Measurements from ENCODE around the gene ACIN1.
A peak's percentile ranks its signal among the peaks of the same experiment; 100 is the strongest.
"Not testable (repeated sequence)": the region's sequence is repeated elsewhere in the genome, so short reads cannot be mapped to it uniquely, and the experiment has no call there.

ACIN1 gene

DNA sequence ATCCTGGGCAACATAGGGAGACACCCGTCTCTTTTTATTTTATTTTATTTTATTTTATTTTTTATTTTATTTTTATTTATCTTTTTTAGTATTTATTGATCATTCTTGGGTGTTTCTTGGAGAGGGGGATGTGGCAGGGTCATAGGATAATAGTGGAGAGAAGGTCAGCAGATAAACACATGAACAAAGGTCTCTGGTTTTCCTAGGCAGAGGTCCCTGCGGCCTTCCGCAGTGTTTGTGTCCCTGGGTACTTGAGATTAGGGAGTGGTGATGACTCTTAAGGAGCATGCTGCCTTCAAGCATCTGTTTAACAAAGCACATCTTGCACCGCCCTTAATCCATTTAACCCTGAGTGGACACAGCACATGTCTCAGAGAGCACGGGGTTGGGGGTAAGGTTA, 12.7 kb upstream of the ACIN1 start:
- not testable (repeated sequence) for DNase-seq

- no peak for DNase-seq
Measured at GRCh38 chr14:23106747-23107045, 11.8 kb upstream of the ACIN1 start.

GRCh38 chr14:23105348-23105824, 10.4 kb upstream of the ACIN1 start:
- DNase-seq = no peak

DNA sequence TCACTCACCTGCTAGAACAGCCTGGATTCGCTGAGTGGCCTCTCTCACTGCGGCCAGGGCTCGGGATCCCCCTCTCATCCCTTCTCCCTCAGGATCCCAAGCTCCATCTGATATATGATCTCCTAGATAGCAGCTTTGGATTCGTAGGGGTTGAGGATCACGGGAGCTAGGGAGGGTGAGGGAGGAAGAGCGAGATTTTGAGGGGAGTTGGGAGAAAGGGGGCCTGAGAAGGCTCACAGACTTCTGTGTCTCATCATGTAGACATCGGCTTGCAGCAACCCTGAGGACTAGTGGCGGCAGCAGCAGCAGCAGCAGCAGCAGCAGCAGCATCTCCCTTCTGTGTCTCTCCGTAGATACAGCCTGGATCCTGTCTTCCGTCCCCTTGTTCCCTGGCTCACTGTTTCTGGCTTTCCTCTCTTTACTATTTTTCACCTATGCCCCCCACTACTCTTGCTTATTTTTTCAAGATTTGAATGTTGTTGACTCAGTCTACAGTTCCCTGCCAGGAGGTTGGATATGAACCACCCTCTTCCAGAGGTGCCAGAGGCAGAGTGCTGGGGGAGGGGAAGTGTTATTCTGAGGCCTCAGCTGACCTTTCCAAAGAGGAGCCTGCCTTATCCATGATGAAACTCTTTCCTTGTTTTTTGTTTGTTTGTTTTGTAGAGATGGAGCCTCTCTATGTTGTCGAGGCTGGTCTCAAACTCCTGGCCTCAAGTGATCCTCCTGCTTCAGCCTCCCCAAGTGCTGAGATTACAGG, 9.8 kb upstream of the ACIN1 start, which contains the start of gene CIROP:
CIROP (minus strand) TSS at position 399 of the 757 bp plus-strand sequence; CDS start at position 330, 69 bp downstream.
- peak in 1 of 51 donors; percentile 14 for DNase-seq

GRCh38 chr14:23104070-23104590, 9.2 kb upstream of the ACIN1 start:
- DNase-seq = peak in 1 of 51 donors; percentile 1

- DNase-seq = peak in 1 of 51 donors; percentile 11
Measured at GRCh38 chr14:23103581-23103980, 8.6 kb upstream of the ACIN1 start.

DNA sequence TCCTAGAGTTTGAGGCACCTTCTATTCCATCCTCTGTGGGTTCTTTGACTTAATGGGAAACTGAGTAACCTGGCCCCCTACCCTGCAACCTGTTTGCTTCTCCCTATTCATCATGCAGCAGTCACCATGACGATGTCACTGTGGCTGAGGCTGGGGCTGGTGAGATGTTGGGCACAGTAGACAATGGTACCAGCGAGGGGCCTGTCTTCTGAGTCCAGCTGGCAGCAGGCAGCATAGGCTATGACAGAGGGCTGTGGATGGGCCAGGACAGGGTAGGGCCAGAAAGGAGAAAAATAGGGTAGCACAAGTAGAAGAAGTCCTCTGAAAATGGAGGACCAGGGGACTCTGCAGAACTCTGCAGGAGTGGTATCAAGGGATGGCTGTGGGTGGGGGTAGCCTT, 7.9 kb upstream of the ACIN1 start:
- peak in 14 of 51 donors; percentile 6 to 42 (median 21) for DNase-seq

DNA sequence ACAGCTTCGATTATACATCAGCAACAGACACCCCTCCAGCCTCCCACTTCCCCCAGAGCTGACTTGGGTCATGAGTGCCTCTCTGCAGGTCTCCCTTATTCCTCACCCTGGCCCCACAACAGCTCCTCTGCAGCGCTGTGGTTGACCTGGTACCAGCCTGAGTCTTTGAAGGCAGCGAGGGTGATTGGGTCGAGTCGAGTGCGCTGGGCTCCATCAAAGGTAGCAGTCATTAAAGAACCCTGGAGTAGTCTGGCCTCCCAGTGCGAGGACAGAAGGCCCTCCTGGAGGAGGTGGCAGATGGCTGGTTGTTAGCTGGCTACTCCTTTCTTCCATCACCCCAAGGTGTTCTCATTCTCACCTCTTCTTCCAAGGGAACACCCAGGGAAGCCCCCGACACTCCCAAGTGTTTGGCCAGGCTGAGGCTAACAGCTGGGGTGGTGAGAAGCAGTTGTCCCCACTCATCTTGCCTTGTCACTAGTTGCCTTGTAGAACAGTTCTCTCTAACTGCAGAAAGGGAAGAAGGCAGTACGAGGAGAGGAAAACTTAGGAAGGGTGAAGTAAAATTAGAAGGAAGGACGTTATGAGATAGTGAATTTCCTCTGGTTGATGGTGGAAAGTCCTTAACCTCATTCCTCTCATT, 7.2 kb upstream of the ACIN1 start:
- no peak for DNase-seq

DNA sequence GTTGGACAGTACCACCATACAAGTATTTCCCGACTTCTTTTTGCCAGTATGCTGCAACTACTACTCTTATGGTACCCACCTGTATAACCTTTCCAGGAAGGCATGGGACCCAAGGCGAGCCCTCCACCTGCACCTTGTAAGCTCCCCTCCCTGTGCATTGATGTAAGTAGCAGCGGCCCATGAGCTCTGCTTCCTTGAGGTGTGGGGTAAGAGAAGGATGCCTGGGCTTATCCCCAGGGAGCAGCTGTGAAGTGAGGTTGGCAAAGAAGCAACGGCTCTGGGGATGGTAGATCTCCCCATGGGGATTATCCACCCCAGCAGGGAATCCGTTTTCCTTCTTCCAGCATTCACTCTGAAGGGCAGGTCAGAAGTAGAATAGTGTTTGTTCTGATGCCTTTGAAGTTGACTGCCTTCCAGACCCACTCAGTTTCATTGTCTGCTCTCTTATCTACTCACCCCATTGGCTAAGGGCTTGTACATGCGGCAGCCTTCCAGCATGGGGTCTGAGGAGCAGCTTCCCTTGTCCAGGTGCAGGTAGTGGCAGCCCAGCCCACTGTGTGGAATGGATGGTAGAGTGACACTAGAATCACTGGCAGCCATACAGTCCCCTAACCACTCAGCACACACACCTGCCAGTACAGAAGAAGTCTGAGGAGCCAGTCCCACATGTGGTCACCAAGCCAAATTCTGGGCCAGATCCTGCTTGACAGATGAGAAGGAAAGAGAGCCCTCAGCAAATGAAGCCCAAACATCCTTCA, 6.5 kb upstream of the ACIN1 start:
- DNase-seq = no peak

DNA sequence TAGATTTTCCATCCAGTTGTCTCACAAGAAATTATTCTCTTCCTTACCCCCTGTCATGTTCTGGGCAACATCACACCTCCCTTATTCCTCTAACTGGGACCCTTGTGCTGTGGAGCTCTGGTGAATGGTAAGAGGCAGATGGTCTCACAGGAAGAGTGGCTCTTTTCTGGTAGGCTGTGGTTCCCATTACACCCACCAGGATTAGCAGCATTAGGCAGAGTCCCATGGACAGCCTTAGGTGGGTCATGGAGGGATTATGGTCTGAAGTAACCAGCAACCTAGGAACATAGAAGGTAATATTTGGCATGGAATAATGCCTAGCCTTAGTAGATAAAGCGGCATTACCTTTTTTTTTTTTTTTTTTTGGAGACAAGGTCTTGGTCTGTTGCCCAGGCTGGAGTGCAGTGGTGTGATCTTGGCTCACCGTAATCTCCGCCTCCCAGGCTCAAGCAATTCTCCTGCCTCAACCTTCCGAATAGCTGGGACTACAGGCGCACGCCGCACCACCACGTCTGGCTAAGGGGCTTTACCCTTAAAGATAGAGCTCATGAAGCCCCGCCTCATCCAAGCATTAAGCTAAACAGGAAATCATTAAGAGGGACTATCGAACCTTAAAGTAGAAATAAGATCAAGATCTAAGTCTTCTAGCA, 4.4 kb upstream of the ACIN1 start:
- no peak for DNase-seq

DNA sequence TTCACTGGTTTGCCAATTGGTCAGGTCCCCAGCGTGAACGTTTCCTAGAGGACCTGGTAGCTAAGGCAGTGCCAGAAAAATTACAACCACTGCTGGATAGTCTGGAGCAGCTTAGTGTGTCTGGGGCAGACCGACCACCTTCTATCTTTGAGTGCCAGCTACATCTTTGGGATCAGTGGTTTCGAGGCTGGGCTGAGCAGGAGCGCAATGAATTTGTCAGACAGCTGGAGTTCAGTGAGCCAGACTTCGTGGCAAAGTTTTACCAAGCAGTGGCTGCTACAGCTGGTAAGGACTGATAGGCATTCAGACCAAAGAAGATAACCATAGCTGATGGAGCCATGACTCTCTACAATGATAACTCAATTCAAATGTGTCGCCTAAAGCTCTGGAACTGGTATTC, 2.9 kb upstream of the ACIN1 start:
- no peak for DNase-seq

DNA sequence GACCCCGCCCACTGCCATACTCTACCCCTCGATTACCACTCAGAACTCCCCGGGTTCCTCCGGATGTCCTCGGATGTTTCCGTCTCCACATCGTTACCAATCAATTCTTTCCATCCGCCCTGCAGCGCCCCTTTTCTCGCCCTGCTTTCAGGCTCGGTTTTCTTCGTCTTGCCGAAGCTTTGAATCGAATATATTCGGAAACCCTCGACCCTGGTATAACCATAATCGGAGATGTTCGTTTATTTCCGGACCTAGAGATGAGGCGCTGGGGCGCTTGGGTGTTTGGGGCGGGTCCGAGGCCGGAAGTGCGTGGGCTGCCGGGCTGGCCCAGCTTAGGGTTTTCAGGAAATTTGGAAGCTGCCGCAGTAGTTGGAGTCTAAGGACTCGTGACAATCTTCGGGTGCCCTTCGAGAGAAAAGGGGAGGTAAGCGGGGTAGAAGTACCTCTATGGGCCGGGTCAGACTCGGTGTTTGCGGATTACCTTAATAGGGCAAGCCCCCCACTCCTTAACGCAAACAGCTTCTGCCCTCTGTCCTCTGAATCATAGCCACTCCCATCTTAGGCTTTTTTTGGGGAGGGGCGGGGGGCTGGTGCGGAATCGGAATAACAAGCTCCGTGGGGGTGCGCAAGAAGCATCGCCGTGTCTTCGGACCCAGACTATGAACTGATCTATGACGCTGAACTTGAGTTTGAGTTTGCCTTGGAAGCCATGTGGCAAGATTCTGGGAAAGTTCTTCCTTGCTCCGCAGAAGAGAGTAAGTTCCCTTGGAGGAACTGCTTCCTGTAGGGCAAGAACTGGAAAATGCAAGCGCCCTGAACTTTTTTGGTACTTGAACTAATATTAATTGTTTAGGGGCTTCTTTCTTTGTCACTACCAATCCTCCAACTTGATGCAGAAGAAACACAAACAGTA, 516 bp upstream of the ACIN1 start, which contains the start of gene C14orf119:
C14orf119 (plus strand) TSS at position 310 of the 913 bp plus-strand sequence. CDS start 2,154 bp downstream, outside the sequence.
- DNase-seq = no peak

- no peak for DNase-seq
Measured at GRCh38 chr14:23093991-23094665, 808 bp downstream of the ACIN1 start.

- no peak for DNase-seq
Measured at GRCh38 chr14:23093526-23093925, 1.4 kb downstream of the ACIN1 start.

GRCh38 chr14:23093104-23093503, 1.8 kb downstream of the ACIN1 start:
- DNase-seq = no peak

DNA sequence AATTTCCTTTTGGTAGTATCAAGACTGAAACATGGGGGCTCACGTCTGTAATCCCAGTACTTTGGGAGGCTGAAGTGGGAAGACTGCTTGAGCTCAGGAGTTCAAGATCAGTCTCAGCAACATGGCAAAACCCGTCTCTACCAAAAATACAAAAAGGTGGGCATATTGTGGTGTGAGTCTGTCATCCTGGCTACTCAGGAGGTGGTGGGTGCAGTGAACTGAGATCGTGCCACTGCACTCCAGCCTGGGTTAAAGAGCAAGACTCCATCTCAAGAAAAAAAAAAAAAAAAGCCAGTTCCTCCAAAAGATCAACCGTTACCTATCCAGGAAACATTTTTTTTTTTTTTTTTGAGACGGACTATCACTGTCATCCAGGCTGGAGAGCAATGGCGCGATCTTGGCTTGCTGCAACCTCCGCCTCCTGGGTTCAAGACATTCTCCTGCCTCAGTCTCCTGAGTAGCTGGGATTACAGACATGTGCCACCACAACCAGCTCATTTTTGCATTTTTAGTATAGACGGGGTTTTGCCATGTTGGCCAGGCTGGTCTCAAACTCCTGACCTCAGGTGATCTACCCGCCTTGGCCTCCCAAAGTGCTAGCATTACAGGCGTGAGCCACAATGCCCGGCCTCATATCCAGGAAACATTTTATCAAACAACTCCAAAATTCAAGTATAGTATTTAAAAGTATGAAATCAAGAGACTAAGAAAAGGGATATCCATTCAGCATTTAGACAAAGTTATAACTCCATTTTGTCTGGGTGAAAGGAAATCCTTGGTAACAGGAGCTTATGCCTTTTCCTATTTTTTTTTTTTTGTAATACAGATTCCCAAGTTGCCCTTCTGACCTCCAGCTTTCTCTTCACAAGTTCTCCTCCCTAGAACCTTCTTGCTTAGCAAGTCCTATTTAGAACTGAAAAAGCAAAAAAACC, 3.4 kb downstream of the ACIN1 start:
- DNase-seq = no peak

- DNase-seq = no peak
Measured at GRCh38 chr14:23090254-23090636, 4.7 kb downstream of the ACIN1 start.

DNA sequence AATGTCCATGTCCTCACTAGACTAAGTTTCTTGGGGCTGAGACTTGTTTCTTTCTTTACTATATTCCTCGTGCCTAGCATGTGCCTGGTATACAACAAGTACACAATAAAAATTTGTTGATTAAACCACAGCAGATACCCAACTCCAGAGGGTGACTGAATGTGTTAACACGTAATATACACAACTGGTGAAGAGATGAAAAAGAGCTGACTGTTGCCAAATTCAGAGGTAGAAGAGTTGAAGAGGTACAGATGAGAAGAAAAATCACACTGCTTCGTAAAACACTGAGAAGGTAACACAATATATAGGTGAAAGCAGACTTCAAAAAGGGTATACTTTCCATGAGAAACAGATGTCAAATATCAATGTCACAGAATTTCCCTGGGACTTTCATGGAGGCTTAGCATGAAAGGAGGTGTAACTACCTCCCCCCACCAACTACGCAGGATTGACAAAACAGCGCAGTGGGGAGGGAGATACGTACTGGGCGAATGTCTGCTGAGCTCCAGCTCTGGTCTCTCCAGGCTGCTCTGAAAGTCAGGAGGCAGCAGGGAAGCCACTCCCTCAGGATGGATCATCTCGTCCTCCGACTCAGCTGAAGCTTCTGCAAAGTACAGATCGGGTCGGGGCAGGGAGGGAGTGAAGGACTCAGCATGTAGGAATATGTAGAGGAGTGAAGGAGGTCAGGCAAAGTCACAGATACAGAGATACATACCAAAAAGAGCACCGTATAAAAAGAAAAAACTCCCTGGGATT, 5.3 kb downstream of the ACIN1 start:
- no peak for DNase-seq
